Activated CD4-positive, alpha-beta T cell treated with anti-CD3 and anti-CD28 coated beads for 36 hours (primary cell): Measurements from ENCODE around the gene STAM. TPM values are rescaled to one million over a fixed set of nuclear protein-coding genes. Genes with fewer than 3 reads are reported as not detected.

Experiments used
- total RNA-seq, 2 experiments: library from RNA; stranded (reverse); gene quantifications; one replicate each; pipeline ENCODE4 v1.2.3, GENCODE V29; 2021

The STAM gene
- total RNA-seq, 2 experiments from 2014 or later = 17.9 to 23.8 TPM

Other genes with a start within 250 kb of the STAM start
- gene ST8SIA6, start 189.6 kb upstream of the STAM start, total RNA-seq = not detected
- 1 to 10 TPM; 1.7 to 2.2 TPM for gene HACD1, start 26.8 kb upstream of the STAM start, total RNA-seq
- gene TMEM236, start 108.0 kb downstream of the STAM start, total RNA-seq = under 1 TPM; 0.02 to 0.05 TPM
- gene MRC1, start 165.2 kb downstream of the STAM start, total RNA-seq = under 1 TPM; 0.04 to 0.05 TPM